ENCODE results near the gene KIAA0513.

DNA sequence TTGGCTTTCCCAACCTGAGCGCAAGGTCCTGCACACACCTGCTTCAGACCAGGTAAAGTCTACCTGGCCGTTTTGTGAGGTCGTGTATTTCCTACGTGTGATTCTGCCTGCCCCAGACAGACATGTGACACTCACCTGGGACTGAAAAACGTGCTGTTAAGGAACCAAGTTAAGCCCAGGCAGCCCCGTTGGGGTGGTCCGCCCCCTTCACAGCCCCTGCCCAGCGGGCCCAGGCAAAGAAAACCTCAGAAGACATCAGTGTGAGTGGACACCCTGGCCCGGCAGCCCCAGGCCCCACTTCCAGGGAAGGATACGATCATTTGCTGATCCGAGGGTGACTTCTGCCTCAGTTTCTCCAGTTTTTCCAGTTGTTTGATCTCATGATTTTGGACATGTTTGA, 79.9 kb downstream of the KIAA0513 start:
- TF ChIP-seq, protein P1, sequence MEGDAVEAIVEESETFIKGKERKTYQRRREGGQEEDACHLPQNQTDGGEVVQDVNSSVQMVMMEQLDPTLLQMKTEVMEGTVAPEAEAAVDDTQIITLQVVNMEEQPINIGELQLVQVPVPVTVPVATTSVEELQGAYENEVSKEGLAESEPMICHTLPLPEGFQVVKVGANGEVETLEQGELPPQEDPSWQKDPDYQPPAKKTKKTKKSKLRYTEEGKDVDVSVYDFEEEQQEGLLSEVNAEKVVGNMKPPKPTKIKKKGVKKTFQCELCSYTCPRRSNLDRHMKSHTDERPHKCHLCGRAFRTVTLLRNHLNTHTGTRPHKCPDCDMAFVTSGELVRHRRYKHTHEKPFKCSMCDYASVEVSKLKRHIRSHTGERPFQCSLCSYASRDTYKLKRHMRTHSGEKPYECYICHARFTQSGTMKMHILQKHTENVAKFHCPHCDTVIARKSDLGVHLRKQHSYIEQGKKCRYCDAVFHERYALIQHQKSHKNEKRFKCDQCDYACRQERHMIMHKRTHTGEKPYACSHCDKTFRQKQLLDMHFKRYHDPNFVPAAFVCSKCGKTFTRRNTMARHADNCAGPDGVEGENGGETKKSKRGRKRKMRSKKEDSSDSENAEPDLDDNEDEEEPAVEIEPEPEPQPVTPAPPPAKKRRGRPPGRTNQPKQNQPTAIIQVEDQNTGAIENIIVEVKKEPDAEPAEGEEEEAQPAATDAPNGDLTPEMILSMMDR (IDR thresholded peaks at IDR 0.05; ENCODE audit: borderline replicate concordance, extremely low read depth, low read length, poor library complexity, severe bottlenecking), result no peak
- no peak for TF ChIP-seq EZH2 (IDR thresholded peaks at IDR 0.05; ENCODE audit: borderline replicate concordance, low read depth, low read length, severe bottlenecking)

Data from DND-41 (cell line).